Lung (tissue), 12 donors: Measurements from ENCODE around the gene FNDC11. TPM values are rescaled to one million over a fixed set of nuclear protein-coding genes. Genes with fewer than 3 reads are reported as not detected.

Experiments
- ATAC-seq: fragments of 200-7000 bp; cut with Tn5 transposase; one replicate; pipeline ENCODE4 v1.9.1; 2020; ENCODE audit warnings: moderate number of reproducible peaks; ENCODE audit not compliant: insufficient read depth, low FRiP score
- DNase-seq, 3 donors: peaks; one replicate each; pipeline ENCODE4 v3.0.0-alpha.2; 2013 to 2017
- H3K27ac ChIP-seq, 2 donors: one replicate each; pipeline ENCODE4 v1.5.1; 2013; ENCODE audit warnings: mild to moderate bottlenecking in 2 of 2, moderate library complexity in 2 of 2, control low read depth in 1 of 2, inconsistent platforms in 1 of 2, low read depth in 1 of 2, low read length in 1 of 2
- H3K27me3 ChIP-seq, 3 donors: one replicate each; pipeline ENCODE4 v1.5.1; 2013; ENCODE audit warnings: low read length in 2 of 3; ENCODE audit not compliant: control insufficient read depth in 3 of 3, insufficient read depth in 3 of 3
- H3K36me3 ChIP-seq, 4 donors: one replicate each; pipeline ENCODE4 v1.5.1; 2013; ENCODE audit warnings: low read length in 4 of 4, mild to moderate bottlenecking in 1 of 4, moderate library complexity in 1 of 4; ENCODE audit not compliant: control insufficient read depth in 4 of 4, insufficient read depth in 4 of 4
- H3K4me1 ChIP-seq, 5 donors: one replicate each; pipeline ENCODE4 v1.5.1; 2013; ENCODE audit warnings: low read length in 5 of 5, mild to moderate bottlenecking in 2 of 5, moderate library complexity in 1 of 5; ENCODE audit not compliant: control insufficient read depth in 5 of 5, insufficient read depth in 5 of 5
- H3K4me3 ChIP-seq: one replicate; pipeline ENCODE4 v1.5.1; 2013; ENCODE audit warnings: mild to moderate bottlenecking, control low read depth, moderate library complexity
- H3K9ac ChIP-seq, 2 donors: one replicate each; pipeline ENCODE4 v1.5.1; 2013; ENCODE audit warnings: low read length in 2 of 2, control low read depth in 1 of 2; ENCODE audit not compliant: insufficient read depth in 1 of 2
- H3K9me3 ChIP-seq, 4 donors: one replicate each; pipeline ENCODE4 v1.5.1; 2013; ENCODE audit warnings: low read length in 3 of 4, mild to moderate bottlenecking in 1 of 4, moderate library complexity in 1 of 4; ENCODE audit not compliant: control insufficient read depth in 4 of 4, insufficient read depth in 3 of 4
- WGBS, 2 donors: extraction: QIAGEN DNeasy Blood & Tissue Kit; methylation state at CpG; one replicate each; pipeline ENCODE4 v1.1.7; 2013; 5-methylcytosine and 5-hydroxymethylcytosine counted together
- polyA plus RNA-seq, 2 donors: library from polyadenylated mRNA; stranded (reverse); fragments of 200-250 nt; gene quantifications; one replicate each; pipeline ENCODE4 v1.2.1, GENCODE V29; 2013
- total RNA-seq, 2 donors: library from RNA; depleted of rRNA in 1 of 2; stranded (reverse); fragments of >200 nt in 1 of 2; gene quantifications; one replicate each; pipeline ENCODE4 v1.2.1, GENCODE V29; 2014 to 2021
- TF ChIP-seq, protein P1 (sequence below): IDR thresholded peaks from 2 replicates; pipeline ENCODE4 v1.5.1; 2012; ENCODE audit warnings: mild to moderate bottlenecking; ENCODE audit errors: control extremely low read depth, extremely low read depth
- donor health status: control.
- donor health status: control.
- donor health status: Bipolar disorder and iron deficiency.
- donor health status: healthy.
- donor health status: DM: yes; HTN: yes; CAD: no.

FNDC11 gene
- total and polyA plus RNA-seq, 4 donors, result 1.0 to 3.2 (median 2.3) TPM

DNA sequence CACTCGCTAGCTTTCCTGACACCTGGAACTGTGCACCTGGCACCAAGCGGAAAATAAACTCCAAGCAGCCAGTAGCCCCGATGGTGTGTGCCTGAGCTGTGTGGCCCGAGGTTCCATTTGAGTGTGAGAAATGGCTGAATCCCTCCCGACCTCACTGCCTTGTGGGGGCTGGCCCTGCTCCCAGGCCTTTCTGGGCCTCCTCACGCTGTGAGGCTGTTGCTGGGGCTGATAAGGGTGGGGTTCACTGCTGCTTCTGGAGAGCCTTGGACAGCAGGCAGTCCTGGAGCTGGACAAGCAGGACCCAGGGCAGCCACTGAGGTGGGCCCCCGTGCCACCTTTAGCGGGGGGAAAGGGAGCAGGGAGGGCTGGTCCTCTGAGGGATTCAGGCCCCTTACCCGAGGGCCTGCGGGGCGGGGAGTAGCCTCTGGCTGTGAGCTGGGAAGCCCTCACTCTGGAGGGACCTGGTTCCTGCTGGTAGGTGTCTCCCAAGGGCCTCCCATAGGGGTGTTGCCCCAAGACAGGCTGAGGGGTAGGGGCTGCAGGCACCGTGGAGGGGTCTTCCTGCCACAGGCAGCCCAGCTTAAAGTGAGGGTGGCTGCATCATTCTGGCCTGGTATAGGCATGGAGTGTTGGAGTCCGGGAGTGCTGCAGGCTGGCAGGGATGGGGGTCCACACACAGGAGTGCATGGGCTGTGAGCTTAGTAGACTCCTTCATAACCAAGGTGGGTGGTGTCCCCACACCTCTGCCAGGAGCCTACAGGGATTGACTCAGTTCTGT, 31.7 kb upstream of the FNDC11 start:
- Histone ChIP-seq H3K9me3 (peaks cover 0 to 5% (median 0%) of the 10 kb centered on the region in 4 donors), H3K36me3 (peaks cover 0 to 22% (median 14%) of the 10 kb centered on the region in 4 donors), H3K4me1 (peaks cover 0 to 24% (median 7%) of the 10 kb centered on the region in 5 donors), H3K4me3 (no peak overlapping the region), H3K27ac (no peak overlapping the region), H3K27me3 (no peaks in the 10 kb centered on the region), H3K9ac (no peak overlapping the region)
- ATAC-seq (no peak), DNase-seq (peak in 1 of 3 donors; percentile 10)
- 77 to 87% methylated on average over 13 of the region's 13 CpGs for WGBS, 2 donors
- TF ChIP-seq, protein P1, sequence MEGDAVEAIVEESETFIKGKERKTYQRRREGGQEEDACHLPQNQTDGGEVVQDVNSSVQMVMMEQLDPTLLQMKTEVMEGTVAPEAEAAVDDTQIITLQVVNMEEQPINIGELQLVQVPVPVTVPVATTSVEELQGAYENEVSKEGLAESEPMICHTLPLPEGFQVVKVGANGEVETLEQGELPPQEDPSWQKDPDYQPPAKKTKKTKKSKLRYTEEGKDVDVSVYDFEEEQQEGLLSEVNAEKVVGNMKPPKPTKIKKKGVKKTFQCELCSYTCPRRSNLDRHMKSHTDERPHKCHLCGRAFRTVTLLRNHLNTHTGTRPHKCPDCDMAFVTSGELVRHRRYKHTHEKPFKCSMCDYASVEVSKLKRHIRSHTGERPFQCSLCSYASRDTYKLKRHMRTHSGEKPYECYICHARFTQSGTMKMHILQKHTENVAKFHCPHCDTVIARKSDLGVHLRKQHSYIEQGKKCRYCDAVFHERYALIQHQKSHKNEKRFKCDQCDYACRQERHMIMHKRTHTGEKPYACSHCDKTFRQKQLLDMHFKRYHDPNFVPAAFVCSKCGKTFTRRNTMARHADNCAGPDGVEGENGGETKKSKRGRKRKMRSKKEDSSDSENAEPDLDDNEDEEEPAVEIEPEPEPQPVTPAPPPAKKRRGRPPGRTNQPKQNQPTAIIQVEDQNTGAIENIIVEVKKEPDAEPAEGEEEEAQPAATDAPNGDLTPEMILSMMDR, result no peak

DNA sequence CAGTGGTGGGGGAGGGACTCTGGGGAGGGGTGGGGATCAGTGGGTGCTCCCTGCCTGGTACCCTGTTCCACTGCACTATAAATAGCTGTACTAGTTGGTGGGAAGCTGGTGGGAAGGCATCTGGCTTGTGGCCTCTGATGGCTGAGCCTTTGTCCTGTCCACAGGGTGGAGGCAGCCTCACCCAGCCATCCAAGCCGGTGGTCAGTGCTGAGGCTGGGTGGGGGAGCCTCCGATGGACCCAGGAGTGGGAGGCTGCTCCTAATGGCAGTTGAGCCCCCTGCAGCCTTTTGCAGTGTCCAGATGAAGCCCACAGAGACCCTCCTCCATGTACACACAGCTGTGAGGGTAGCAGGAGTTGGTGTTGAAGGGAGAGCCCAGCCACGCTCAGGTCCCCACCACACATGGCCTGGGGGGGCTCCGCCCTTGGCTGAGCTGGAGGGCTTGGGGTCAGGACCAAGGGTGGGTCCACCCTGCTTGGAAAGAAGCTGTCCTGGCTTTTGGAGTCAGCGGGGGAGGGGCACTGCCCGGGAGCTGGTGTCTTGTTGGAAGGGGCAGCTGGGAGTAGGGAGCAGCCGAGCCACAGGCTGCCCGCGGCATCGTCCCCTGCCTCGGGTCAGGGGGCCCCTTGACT, 30.9 kb upstream of the FNDC11 start:
- H3K4me3 ChIP-seq, result no peak overlapping the region
- H3K9ac ChIP-seq, result no peak overlapping the region
- DNase-seq, result peak in 1 of 3 donors; percentile 7
- peaks cover 0 to 24% (median 7%) of the 10 kb centered on the region in 5 donors for H3K4me1 ChIP-seq
- peaks cover 0 to 22% (median 14%) of the 10 kb centered on the region in 4 donors for H3K36me3 ChIP-seq
- H3K9me3 ChIP-seq, result peaks cover 0 to 5% (median 0%) of the 10 kb centered on the region in 4 donors
- TF ChIP-seq, protein P1, result no peak
- ATAC-seq, result no peak
- no peaks in the 10 kb centered on the region for H3K27me3 ChIP-seq
- no peak overlapping the region for H3K27ac ChIP-seq
- WGBS, 2 donors, result 94 to 98% methylated on average over 11 of the region's 11 CpGs

DNA sequence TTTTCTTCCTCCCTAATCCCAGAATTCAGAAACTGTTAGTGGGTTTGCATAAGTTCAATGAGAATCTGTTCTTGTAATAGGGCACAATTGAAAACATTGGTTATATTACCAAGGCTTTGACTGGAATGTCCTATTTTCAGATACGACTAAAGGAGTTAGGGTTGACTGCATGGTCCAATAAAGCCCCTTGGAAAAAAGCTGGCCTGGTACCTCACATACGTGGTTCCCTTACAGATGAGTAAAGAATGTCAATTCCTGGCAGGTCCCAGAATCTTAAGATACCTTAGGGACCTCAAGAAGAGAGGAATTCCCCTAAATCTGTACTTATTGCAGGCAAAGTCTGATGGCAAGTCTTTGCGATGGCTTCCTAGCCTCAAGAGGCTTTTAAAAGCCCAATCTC, 28.8 kb upstream of the FNDC11 start:
- no peak overlapping the region for H3K4me3 ChIP-seq
- TF ChIP-seq, protein P1, result no peak
- WGBS, 2 donors, result 73 to 75% methylated on average over 3 of the region's 3 CpGs
- peaks cover 0 to 21% (median 7%) of the 10 kb centered on the region in 5 donors for H3K4me1 ChIP-seq
- H3K9me3 ChIP-seq, result peaks cover 0 to 5% (median 0%) of the 10 kb centered on the region in 4 donors
- ATAC-seq (no peak), DNase-seq (no peak)
- H3K9ac ChIP-seq, result no peak overlapping the region
- H3K36me3 ChIP-seq, result peaks cover 0 to 22% (median 14%) of the 10 kb centered on the region in 4 donors
- H3K27me3 ChIP-seq, result no peaks in the 10 kb centered on the region
- H3K27ac ChIP-seq, result no peak overlapping the region
